ENCODE measurements around the gene ANKFY1.

- no peak for TF ChIP-seq POLR2AphosphoS5 (IDR thresholded peaks at IDR 0.05; ENCODE audit: insufficient read depth, low read depth, low read length)
- TF ChIP-seq CTCF (IDR thresholded peaks at IDR 0.05; ENCODE audit: extremely low read depth in 1 of 2, insufficient read depth in 1 of 2, low read depth in 1 of 2, low read length in 2 of 2): peak; percentile 69 to 70
- TF ChIP-seq JUN (IDR thresholded peaks at IDR 0.05; ENCODE audit: borderline replicate concordance, insufficient read depth, insufficient read length, low read depth): no peak
- TF ChIP-seq MAX (IDR thresholded peaks at IDR 0.05; ENCODE audit: insufficient read depth, insufficient read length): no peak
- no peak for TF ChIP-seq MYC (IDR thresholded peaks at IDR 0.05; ENCODE audit: low read depth, low read length)
- TF ChIP-seq EZH2 (IDR thresholded peaks at IDR 0.05; ENCODE audit: borderline replicate concordance, low read depth, low read length, severe bottlenecking): no peak
- no peak for TF ChIP-seq POLR2A (IDR thresholded peaks at IDR 0.05; ENCODE audit: low read depth, low read length)
- TF ChIP-seq GATA2 (IDR thresholded peaks at IDR 0.05; ENCODE audit: insufficient read depth, insufficient read length, low read depth, low read length): no peak
These were observed 63.9 kb downstream of the ANKFY1 start for GRCh38 chr17:4199818-4200402.

All from endothelial cell of umbilical vein (primary cell).